Activated gamma-delta T cell treated with Interleukin-2 at 50 U/mL for 16 hours (primary cell): ENCODE results near the gene ACAP2.
"Not testable (repeated sequence)": the region's sequence is repeated elsewhere in the genome, so short reads cannot be mapped to it uniquely, and the experiment has no call there.

Source experiments
- DNase-seq: peaks from one replicate; pipeline ENCODE4 v3.0.0-alpha.2; 2020

Gene ACAP2

GRCh38 chr3:195441992-195442572, 738 bp downstream of the ACAP2 start:
- DNase-seq: peak; percentile 42

- DNase-seq: no peak
Observed at GRCh38 chr3:195441476-195441991, 1.3 kb downstream of the ACAP2 start.

- DNase-seq: no peak
Observed at GRCh38 chr3:195441051-195441450, 1.8 kb downstream of the ACAP2 start.

GRCh38 chr3:195440379-195440778, 2.4 kb downstream of the ACAP2 start:
- no peak for DNase-seq

- DNase-seq: no peak
Observed at GRCh38 chr3:195438371-195438770, 4.4 kb downstream of the ACAP2 start.

- no peak for DNase-seq
Observed at GRCh38 chr3:195425849-195426248, 17.0 kb downstream of the ACAP2 start.

- DNase-seq: no peak
Observed at GRCh38 chr3:195423818-195424217, 19.0 kb downstream of the ACAP2 start.

- no peak for DNase-seq
Observed at GRCh38 chr3:195421400-195421799, 21.4 kb downstream of the ACAP2 start.

- no peak for DNase-seq
Observed at GRCh38 chr3:195416795-195417194, 26.0 kb downstream of the ACAP2 start.

- no peak for DNase-seq
Observed at GRCh38 chr3:195411836-195412235, 31.0 kb downstream of the ACAP2 start.

- DNase-seq: no peak
Observed at GRCh38 chr3:195410546-195410945, 32.3 kb downstream of the ACAP2 start.

GRCh38 chr3:195407531-195408409, 35.0 kb downstream of the ACAP2 start:
- no peak for DNase-seq

GRCh38 chr3:195405651-195406050, 37.2 kb downstream of the ACAP2 start:
- DNase-seq: no peak

GRCh38 chr3:195403841-195404408, 38.9 kb downstream of the ACAP2 start:
- no peak for DNase-seq

GRCh38 chr3:195403244-195403643, 39.6 kb downstream of the ACAP2 start:
- no peak for DNase-seq

GRCh38 chr3:195401943-195402342, 40.9 kb downstream of the ACAP2 start:
- DNase-seq: no peak

GRCh38 chr3:195398460-195398859, 44.4 kb downstream of the ACAP2 start:
- DNase-seq: not testable (repeated sequence)

GRCh38 chr3:195397524-195397923, 45.3 kb downstream of the ACAP2 start:
- DNase-seq: no peak

- DNase-seq: no peak
Observed at GRCh38 chr3:195395208-195395816, 47.5 kb downstream of the ACAP2 start.

- no peak for DNase-seq
Observed at GRCh38 chr3:195394700-195395099, 48.1 kb downstream of the ACAP2 start.

GRCh38 chr3:195394024-195394423, 48.8 kb downstream of the ACAP2 start:
- no peak for DNase-seq

GRCh38 chr3:195388380-195388779, 54.4 kb downstream of the ACAP2 start:
- no peak for DNase-seq

- no peak for DNase-seq
Observed at GRCh38 chr3:195386739-195387138, 56.1 kb downstream of the ACAP2 start.
